ENCODE data around the gene SLC39A1.

SLC39A1 gene

GRCh38 chr1:153973525-153973924 is 10.2 kb upstream of the SLC39A1 start:
- DNase-seq, result no peak

- no peak for DNase-seq
Observed at GRCh38 chr1:153973071-153973470, 9.7 kb upstream of the SLC39A1 start.

DNA sequence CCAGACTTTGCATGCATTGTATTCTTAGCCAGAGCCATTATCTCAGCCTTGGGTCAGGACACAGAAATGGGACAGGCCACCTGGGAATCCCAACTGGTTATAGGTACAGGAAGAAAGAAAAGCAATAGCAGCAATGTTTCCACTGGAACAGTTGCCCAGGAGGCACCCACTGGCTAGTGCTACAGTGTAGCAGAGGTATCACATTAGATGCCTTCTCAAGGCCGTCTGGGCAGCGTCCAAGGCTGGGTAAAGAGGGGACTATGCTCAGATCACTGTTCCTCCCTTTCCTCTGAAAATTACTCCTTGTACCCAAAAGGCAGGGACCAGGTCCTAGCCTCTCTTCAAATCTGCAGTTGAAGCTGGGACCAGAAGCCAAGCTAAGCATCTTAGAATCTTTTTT is 7.0 kb upstream of the SLC39A1 start:
- DNase-seq, result no peak

DNA sequence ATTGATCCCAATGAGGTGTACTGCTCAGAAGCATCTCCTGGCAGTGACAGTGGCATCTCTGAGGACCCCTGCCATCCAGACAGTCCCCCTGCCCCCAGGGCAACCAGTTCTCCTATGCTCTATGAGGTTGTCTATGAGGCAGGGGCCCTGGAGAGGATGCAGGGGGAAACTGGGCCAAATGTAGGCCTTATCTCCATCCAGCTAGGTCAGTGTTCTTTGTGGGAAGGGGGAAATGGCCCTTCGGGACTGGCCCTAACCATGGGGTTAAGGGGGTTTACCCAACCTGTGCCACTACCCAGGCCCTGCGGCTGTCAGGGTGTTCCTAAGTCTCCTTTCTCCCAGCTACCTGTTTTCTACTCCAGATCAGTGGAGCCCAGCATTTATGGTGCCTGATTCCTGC is 5.6 kb upstream of the SLC39A1 start:
- no peak for DNase-seq

DNA sequence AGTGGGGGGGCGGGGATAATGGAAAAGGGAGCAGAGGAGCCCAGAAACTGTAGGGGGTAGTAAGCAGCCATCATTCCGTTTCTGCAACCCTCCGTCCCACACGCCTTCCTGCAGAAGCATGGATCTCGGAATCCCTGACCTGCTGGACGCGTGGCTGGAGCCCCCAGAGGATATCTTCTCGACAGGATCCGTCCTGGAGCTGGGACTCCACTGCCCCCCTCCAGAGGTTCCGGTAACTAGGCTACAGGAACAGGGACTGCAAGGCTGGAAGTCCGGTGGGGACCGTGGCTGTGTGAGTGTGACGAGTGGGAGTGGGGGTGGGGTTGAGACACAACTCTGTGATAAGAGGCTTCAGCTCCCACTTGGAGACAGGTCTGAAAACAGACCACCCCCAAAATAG is 5.1 kb upstream of the SLC39A1 start:
- DNase-seq, result no peak

- no peak for DNase-seq
Observed at GRCh38 chr1:153968000-153968363, 4.6 kb upstream of the SLC39A1 start.

- DNase-seq, result peak; percentile 99
Observed at GRCh38 chr1:153967107-153967999, 4.0 kb upstream of the SLC39A1 start, which contains the start of gene CREB3L4. TSS of gene CREB3L4 (plus strand) at chr1:153967902. CDS start at chr1:153968526, 624 bp downstream.

GRCh38 chr1:153963850-153964331 is 554 bp upstream of the SLC39A1 start:
- peak in 1 of 2 experiments; percentile 64 for DNase-seq

GRCh38 chr1:153962088-153963029 is 978 bp downstream of the SLC39A1 start:
- no peak for DNase-seq

GRCh38 chr1:153961421-153961820 is 1.9 kb downstream of the SLC39A1 start:
- no peak for DNase-seq

DNA sequence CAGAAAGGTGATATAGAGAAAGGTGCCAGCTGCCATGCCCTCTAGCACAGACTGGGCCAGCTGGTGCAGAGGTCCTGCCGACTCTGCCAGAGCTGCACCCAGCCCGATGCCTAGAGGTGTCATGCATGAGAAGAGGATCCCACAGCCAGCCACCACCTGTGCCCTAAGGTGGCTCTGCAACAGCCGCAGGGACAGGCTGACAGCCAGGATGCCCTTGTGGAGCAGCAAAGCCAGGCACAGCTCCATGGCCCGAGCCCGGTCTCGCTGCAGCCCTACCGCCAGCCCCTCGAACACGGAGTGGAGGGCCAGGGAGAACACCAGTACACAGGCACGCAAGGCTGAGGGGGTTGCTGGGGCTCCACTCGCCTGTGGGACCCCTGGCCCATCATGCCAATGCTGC is 3.1 kb downstream of the SLC39A1 start:
- no peak for DNase-seq

GRCh38 chr1:153959454-153959853 is 3.9 kb downstream of the SLC39A1 start:
- no peak for DNase-seq

- no peak for DNase-seq
Observed at GRCh38 chr1:153958961-153959260, 4.4 kb downstream of the SLC39A1 start.

DNA sequence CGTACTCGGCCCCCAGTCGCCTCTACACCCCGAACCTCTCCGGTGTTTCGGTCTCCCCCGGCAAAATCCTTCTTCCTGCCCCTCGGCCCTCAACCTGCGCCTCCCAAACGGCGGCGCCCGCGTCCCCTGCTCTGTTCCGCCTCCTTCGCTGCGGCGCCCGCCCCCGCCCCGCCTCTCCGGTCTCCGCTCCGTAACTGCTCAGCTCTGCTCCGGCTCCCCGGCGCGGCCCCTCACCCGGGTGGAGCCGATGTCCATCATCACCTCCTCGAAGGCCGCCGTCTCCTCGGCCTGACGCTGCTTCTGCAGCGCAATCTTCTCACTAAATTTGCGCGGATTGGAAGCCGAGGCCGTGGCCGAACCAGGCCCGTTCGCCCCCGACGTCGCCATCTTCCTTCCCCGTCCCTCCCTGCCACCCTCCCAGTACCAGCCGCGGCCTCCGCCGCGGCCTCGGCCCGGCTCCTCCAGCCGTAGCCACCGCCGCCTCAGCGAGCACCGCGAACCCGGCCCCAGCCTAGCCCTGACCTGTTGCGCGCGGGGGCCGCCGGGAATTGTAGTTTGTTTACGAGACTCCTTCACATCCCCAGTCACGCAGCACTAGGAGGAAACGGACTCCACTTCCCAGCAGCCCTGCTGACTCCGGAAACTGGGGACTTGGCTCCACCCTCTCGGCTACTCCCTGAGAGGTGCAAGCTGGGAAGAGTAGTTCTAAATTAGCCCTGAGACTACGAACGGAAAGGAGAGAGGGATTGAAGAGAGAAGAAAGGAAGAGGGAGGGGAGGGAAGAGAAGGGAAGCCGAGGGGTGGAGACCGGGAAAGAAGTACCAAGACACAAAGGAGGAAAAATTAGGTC is 5.0 kb downstream of the SLC39A1 start, which contains the start of gene CRTC2:
CRTC2 (minus strand) TSS at position 502 of the 850 bp plus-strand sequence; CDS start at position 387, 115 bp downstream.
- DNase-seq, result peak; percentile 100

- DNase-seq, result peak; percentile 46
Observed at GRCh38 chr1:153957744-153958110, 5.6 kb downstream of the SLC39A1 start.

DNA sequence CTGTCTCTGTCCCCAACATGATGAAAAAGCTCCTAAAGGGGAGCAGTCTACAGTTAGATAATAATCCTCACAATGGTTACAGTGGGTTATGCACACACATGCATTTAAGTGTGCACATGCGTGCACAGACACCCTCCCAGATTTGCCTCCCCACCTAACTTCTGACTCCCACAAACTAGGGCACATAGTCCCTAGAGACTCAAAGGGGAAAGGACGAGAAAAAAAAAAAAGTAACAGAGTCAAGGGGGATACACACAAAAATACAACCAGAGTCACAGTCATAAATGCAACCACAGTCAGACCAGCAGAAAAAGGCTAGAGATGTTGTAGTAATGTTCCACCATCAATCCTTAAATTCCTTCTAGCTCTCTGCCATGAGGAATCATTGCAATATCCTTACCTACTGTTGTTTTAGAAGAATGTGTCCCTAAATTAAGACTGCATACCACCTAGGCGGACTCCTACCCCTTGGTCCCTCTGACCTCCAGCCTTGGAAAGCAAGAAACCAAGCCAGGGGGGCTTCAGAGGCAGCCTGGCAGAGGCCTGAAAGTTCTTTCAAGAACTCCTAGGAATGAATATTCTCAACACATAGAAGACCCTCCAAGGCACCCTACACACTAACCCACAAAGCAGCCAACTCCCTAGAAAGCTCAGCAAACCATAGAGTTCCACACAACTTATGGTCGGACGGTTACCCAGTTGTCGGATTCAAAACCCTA is 6.2 kb downstream of the SLC39A1 start:
- no peak for DNase-seq

DNA sequence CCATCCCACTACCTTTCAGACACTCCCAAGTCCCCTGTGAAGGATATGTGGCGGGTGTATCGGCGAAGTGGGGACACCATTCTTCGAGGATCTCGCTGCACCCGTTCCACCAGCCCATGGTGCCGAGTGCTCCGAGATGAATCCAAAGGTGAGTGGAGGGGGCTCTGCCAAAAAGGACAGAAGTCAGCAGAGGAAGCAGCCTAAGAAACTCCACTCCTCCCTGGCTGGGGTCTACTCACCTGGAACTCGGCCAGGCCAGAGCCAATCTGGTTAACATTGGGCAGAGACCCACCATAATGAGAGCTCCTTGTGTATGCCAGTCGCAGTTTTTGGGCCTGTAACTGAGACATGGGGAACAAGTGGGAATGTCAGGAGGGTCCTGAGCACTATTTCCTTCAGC is 8.5 kb downstream of the SLC39A1 start:
- no peak for DNase-seq

GRCh38 chr1:153953859-153954365 is 9.4 kb downstream of the SLC39A1 start:
- DNase-seq, result no peak

DNA sequence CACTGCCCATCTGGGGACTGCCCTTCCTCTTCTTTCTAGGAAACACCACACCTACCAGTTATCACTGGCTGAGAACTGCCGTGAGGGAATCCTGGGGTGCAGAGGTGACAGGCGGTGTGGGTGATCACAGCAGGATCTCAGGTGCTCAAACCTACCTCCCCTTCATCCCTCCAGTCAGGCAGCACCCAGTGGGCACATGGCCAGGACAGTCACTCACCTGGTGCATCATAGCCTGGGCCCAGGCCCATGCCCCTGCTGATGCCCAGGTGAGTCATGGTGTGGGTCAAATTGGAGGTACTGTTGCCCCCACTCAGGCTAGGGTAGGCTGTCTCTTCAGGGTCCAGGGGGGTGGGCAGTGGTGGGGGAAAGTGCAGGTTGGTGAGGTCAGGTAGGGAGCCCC is 11.5 kb downstream of the SLC39A1 start:
- no peak for DNase-seq

- no peak for DNase-seq
Observed at GRCh38 chr1:153951183-153951582, 12.2 kb downstream of the SLC39A1 start.

GRCh38 chr1:153946622-153947241 is 16.6 kb downstream of the SLC39A1 start, which contains the start of gene DENND4B:
TSS of gene DENND4B (minus strand) at chr1:153946718. CDS start at chr1:153944374, 2,344 bp downstream.
- peak; percentile 61 to 71 for DNase-seq

Measured in Kasumi-1 (cell line).